OCI-LY7 (cell line): ENCODE data around the gene ALG10B.

Experiments
- CTCF ChIP-seq: fragments of 200-600 bp; sonication (generic); conservative IDR thresholded peaks from 2 replicates; pipeline ENCODE4 v1.5.1; 2014; ENCODE audit warnings: mild to moderate bottlenecking, antibody characterized with exemption, low read length, moderate library complexity, mixed read lengths
- EZH2phosphoT487 ChIP-seq: fragments of 200-600 bp; sonication (generic); IDR thresholded peaks from 2 replicates; pipeline ENCODE4 v1.6.1; 2018; ENCODE audit warnings: low read depth, borderline replicate concordance, mild to moderate bottlenecking, mixed run types, antibody characterized with exemption, low read length, moderate library complexity, mixed read lengths

- TF ChIP-seq CTCF (no peak), EZH2phosphoT487 (no peak)
Measured at GRCh38 chr12:38367506-38367905, 50.9 kb downstream of the ALG10B start.
